ENCODE results near the gene MYO3B.

DNA sequence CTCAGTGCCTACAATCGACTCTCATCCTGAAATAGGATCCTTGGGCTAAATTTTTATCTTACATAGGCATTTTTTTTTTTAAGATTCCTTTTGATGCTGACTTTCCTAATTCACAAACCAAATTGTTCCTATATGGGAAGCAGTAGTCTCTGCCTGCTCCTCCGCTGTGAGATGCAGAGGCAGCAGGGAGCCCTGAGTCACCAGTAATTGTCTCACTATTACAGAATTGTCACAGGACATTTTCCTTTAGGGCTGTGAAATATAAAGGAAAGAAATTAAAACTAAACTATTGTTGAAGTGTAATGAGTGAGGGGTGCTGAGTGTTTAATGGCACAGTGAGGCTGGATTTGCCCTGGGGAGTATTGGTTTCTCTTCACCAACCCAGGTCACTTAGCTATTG, 63.8 kb downstream of the MYO3B start:
- TF ChIP-seq, protein P1, sequence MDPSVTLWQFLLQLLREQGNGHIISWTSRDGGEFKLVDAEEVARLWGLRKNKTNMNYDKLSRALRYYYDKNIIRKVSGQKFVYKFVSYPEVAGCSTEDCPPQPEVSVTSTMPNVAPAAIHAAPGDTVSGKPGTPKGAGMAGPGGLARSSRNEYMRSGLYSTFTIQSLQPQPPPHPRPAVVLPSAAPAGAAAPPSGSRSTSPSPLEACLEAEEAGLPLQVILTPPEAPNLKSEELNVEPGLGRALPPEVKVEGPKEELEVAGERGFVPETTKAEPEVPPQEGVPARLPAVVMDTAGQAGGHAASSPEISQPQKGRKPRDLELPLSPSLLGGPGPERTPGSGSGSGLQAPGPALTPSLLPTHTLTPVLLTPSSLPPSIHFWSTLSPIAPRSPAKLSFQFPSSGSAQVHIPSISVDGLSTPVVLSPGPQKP (IDR thresholded peaks at IDR 0.05; ENCODE audit: low read depth, low read length) = no peak
- TF ChIP-seq, protein P2, sequence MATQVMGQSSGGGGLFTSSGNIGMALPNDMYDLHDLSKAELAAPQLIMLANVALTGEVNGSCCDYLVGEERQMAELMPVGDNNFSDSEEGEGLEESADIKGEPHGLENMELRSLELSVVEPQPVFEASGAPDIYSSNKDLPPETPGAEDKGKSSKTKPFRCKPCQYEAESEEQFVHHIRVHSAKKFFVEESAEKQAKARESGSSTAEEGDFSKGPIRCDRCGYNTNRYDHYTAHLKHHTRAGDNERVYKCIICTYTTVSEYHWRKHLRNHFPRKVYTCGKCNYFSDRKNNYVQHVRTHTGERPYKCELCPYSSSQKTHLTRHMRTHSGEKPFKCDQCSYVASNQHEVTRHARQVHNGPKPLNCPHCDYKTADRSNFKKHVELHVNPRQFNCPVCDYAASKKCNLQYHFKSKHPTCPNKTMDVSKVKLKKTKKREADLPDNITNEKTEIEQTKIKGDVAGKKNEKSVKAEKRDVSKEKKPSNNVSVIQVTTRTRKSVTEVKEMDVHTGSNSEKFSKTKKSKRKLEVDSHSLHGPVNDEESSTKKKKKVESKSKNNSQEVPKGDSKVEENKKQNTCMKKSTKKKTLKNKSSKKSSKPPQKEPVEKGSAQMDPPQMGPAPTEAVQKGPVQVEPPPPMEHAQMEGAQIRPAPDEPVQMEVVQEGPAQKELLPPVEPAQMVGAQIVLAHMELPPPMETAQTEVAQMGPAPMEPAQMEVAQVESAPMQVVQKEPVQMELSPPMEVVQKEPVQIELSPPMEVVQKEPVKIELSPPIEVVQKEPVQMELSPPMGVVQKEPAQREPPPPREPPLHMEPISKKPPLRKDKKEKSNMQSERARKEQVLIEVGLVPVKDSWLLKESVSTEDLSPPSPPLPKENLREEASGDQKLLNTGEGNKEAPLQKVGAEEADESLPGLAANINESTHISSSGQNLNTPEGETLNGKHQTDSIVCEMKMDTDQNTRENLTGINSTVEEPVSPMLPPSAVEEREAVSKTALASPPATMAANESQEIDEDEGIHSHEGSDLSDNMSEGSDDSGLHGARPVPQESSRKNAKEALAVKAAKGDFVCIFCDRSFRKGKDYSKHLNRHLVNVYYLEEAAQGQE (IDR thresholded peaks at IDR 0.05) = no peak
- TF ChIP-seq, protein P3, sequence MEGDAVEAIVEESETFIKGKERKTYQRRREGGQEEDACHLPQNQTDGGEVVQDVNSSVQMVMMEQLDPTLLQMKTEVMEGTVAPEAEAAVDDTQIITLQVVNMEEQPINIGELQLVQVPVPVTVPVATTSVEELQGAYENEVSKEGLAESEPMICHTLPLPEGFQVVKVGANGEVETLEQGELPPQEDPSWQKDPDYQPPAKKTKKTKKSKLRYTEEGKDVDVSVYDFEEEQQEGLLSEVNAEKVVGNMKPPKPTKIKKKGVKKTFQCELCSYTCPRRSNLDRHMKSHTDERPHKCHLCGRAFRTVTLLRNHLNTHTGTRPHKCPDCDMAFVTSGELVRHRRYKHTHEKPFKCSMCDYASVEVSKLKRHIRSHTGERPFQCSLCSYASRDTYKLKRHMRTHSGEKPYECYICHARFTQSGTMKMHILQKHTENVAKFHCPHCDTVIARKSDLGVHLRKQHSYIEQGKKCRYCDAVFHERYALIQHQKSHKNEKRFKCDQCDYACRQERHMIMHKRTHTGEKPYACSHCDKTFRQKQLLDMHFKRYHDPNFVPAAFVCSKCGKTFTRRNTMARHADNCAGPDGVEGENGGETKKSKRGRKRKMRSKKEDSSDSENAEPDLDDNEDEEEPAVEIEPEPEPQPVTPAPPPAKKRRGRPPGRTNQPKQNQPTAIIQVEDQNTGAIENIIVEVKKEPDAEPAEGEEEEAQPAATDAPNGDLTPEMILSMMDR (IDR thresholded peaks at IDR 0.05) = no peak
- no peak for TF ChIP-seq CBX8 (IDR thresholded peaks at IDR 0.05)
- no peak for TF ChIP-seq POLR2A (IDR thresholded peaks at IDR 0.05; ENCODE audit: low read length)
- no peak for TF ChIP-seq EP300 (IDR thresholded peaks at IDR 0.05)
- no peak for TF ChIP-seq ESRRA (IDR thresholded peaks at IDR 0.05; ENCODE audit: borderline replicate concordance, low read length)
- no peak for TF ChIP-seq HDAC2 (IDR thresholded peaks at IDR 0.05)
- TF ChIP-seq CEBPB (IDR thresholded peaks at IDR 0.05) = no peak
- no peak for TF ChIP-seq BHLHE40 (IDR thresholded peaks at IDR 0.05; ENCODE audit: low read depth, low read length)
- TF ChIP-seq, protein P4, sequence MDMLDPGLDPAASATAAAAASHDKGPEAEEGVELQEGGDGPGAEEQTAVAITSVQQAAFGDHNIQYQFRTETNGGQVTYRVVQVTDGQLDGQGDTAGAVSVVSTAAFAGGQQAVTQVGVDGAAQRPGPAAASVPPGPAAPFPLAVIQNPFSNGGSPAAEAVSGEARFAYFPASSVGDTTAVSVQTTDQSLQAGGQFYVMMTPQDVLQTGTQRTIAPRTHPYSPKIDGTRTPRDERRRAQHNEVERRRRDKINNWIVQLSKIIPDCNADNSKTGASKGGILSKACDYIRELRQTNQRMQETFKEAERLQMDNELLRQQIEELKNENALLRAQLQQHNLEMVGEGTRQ (IDR thresholded peaks at IDR 0.05) = no peak
- TF ChIP-seq ZSCAN20 (CRISPR knock-in tag; IDR thresholded peaks at IDR 0.05) = no peak
